ENCODE results near the gene TMEM91. TPM values are rescaled to one million over a fixed set of nuclear protein-coding genes. Genes with fewer than 3 reads are reported as not detected.

Gene TMEM91
- total and polyA plus RNA-seq, 2 of the 8 experiments (the other 6 are each of a cell fraction or from before 2014, with no cell fraction given): 5.3 to 7.4 TPM

GRCh38 chr19:41350735-41351338 lies 25.5 kb upstream of the TMEM91 start:
- Histone ChIP-seq H3K23me2 (ENCODE audit: low read depth, low read length) (peaks cover 27% of the 10 kb centered on the region), H4K5ac (ENCODE audit: insufficient read length, low read depth, low read length) (no peak overlapping the region), H2BK5ac (ENCODE audit: low read depth, low read length) (no peak overlapping the region; the same call in 1 of the 2 replicates), H2BK15ac (ENCODE audit: low read length) (no peak overlapping the region), H3K36me3 (ENCODE audit: control insufficient read depth in 2 of 4, insufficient read depth in 4 of 4, low read length in 3 of 4) (no peaks in the 10 kb centered on the region), H3K27ac (ENCODE audit: low read depth, low read length) (no peak overlapping the region), H3K4ac (replicated peaks; ENCODE audit: insufficient read length, low read depth, low read length) (no peak overlapping the region), H3K18ac (ENCODE audit: extremely low read depth, low read length) (no peak overlapping the region; the same call in 1 of the 2 replicates), H2BK120ac (replicated peaks; ENCODE audit: low read depth, low read length) (no peak overlapping the region), H3K9me3 (ENCODE audit: insufficient read depth in 2 of 2, low read depth in 1 of 2, low read length in 1 of 2) (no peaks in the 10 kb centered on the region), H2AFZ (ENCODE audit: low read length) (0 out of 2 replicates have a peak overlapping the region, but pooled peaks have one; percentile 27), H3K79me2 (ENCODE audit: control insufficient read depth in 1 of 2, insufficient read depth in 2 of 2, low read length in 2 of 2) (no peaks in the 10 kb centered on the region), H3K23ac (ENCODE audit: insufficient read length) (no peak overlapping the region), H3K27me3 (replicated peaks in 1 of 4; ENCODE audit: control insufficient read depth in 3 of 4, extremely low read depth in 1 of 4, insufficient read depth in 3 of 4, low read length in 3 of 4) (peaks cover 10 to 36% (median 28%) of the 10 kb centered on the region in 4 experiments), H3K4me2 (ENCODE audit: insufficient read depth in 1 of 2, low read depth in 2 of 2, low read length in 2 of 2) (peak overlapping the region; percentile 88 to 92), H4K91ac (replicated peaks; ENCODE audit: insufficient read length, low read length) (peak overlapping the region; percentile 3), H2AK5ac (ENCODE audit: low read depth, low read length) (no peak overlapping the region), H3K4me3 (ENCODE audit: extremely low read depth in 1 of 4, insufficient read depth in 2 of 4, low read depth in 3 of 4, low read length in 4 of 4) (peak overlapping the region; percentile 52 to 75 (median 70)), H3K14ac (ENCODE audit: insufficient read length) (no peak overlapping the region), H2BK12ac (ENCODE audit: low read depth, low read length) (peak overlapping the region; percentile 29; the same call in 1 of the 2 replicates), H3K56ac (replicated peaks; ENCODE audit: insufficient read length, low read depth, low read length) (no peak overlapping the region), H4K8ac (ENCODE audit: extremely low read depth, insufficient read depth, low read length) (no peak overlapping the region; the same call in 1 of the 2 replicates), H3K4me1 (replicated peaks in 1 of 4; ENCODE audit: control insufficient read depth in 3 of 4, insufficient read depth in 4 of 4, low read length in 3 of 4) (peaks cover 0 to 14% (median 4%) of the 10 kb centered on the region in 4 experiments; a peak in 5 of 7 replicates), H2BK20ac (ENCODE audit: low read length) (no peak overlapping the region), H4K20me1 (replicated peaks in 1 of 2; ENCODE audit: control insufficient read depth in 1 of 2, insufficient read depth in 2 of 2, low read length in 2 of 2) (peaks cover 0 to 2% of the 10 kb centered on the region in 2 experiments), H3K79me1 (ENCODE audit: low read depth, low read length) (no peaks in the 10 kb centered on the region), H3K9ac (replicated peaks in 1 of 4; ENCODE audit: extremely low read depth in 1 of 4, low read depth in 3 of 4, low read length in 3 of 4) (no peak overlapping the region)
- 6% methylated on average over 20 of the region's 22 CpGs; no CpG with 5 or more reads in 1 of the 2 experiments for WGBS, 2 experiments (ENCODE audit: extremely low coverage in 1 of 2, insufficient coverage in 1 of 2, insufficient read length in 1 of 2, insufficient replicate concordance in 2 of 2, low coverage in 1 of 2, low lambda C conversion rate in 2 of 2, missing lambda C conversion rate in 1 of 2)
- POLR2A ChIA-PET (ENCODE audit: partially characterized antibody): interaction anchor here (2.0 to 5.4 kb wide), 3 partner anchors 13 to 512 kb away, joined by 6 to 29 read pairs (median 7); partner anchors contain the start of gene B9D2
- DNase-seq (ENCODE audit: low read depth in 1 of 2, low spot score in 2 of 2): no peak
- CTCF ChIA-PET (ENCODE audit: partially characterized antibody): interaction anchor here (1.0 to 8.0 kb wide), 4 partner anchors 9 to 50 kb away, joined by 3 to 33 read pairs (median 14); no protein-coding TSS in a partner anchor
- FAIRE-seq: no peak
- TF ChIP-seq SP1 (IDR thresholded peaks at IDR 0.05; ENCODE audit: low read depth, low read length) (no peak), SUZ12 (IDR thresholded peaks at IDR 0.05; ENCODE audit: low read length) (peak; percentile 64; the same call in 1 of the 2 replicates), CTCF (IDR thresholded peaks at IDR 0.05; ENCODE audit: control extremely low read depth in 1 of 3, insufficient read depth in 1 of 3, low read depth in 1 of 3, low read length in 3 of 3) (no peak), SIN3A (conservative IDR thresholded peaks at IDR 0.05 in 1 of 2, IDR thresholded peaks at IDR 0.05 in 1 of 2; ENCODE audit: low read depth in 1 of 2, low read length in 2 of 2) (0 out of 4 replicates have a peak, but pooled peaks of 1 of the 2 experiments have one; percentile 25), BRCA1 (IDR thresholded peaks at IDR 0.05; ENCODE audit: low read depth, low read length) (no peak), CREB1 (IDR thresholded peaks at IDR 0.05) (no peak), KDM4A (IDR thresholded peaks at IDR 0.05; ENCODE audit: low read depth, low read length, severe bottlenecking) (no peak), RFX5 (IDR thresholded peaks at IDR 0.05; ENCODE audit: borderline replicate concordance, low read depth, low read length) (no peak), PHF8 (conservative IDR thresholded peaks at IDR 0.05; ENCODE audit: low read depth, low read length) (no peak), ASH2L (IDR thresholded peaks at IDR 0.05; ENCODE audit: low read length) (no peak)

All from H1 (cell line).